Testis (tissue), 3 donors: ENCODE measurements around the gene GPER1. TPM values are rescaled to one million over a fixed set of nuclear protein-coding genes. Genes with fewer than 3 reads are reported as not detected.

Source experiments
- DNase-seq: peaks from one replicate; pipeline ENCODE4 v3.0.0-alpha.2; 2019
- H3K27ac ChIP-seq, 2 donors: fragments of 200-600 bp; sonication (generic); one replicate each; pipeline ENCODE4 v1.5.1; 2019
- H3K27me3 ChIP-seq: fragments of 200-600 bp; sonication (generic); one replicate; pipeline ENCODE4 v1.5.1; 2019
- H3K36me3 ChIP-seq: fragments of 200-600 bp; sonication (generic); one replicate; pipeline ENCODE4 v1.5.1; 2017; ENCODE audit warnings: low read depth; ENCODE audit errors: missing control alignments
- H3K4me1 ChIP-seq: fragments of 200-600 bp; sonication (generic); one replicate; pipeline ENCODE4 v1.5.1; 2019
- H3K4me3 ChIP-seq, 2 donors: fragments of 200-600 bp; sonication (generic); one replicate each; pipeline ENCODE4 v1.5.1; 2017 to 2019
- H3K9me3 ChIP-seq: fragments of 200-600 bp; sonication (generic); one replicate; pipeline ENCODE4 v1.5.1; 2017
- CTCF ChIP-seq, 3 experiments: fragments of 450-650 bp in 2 of 3; fragments of 200-600 bp in 1 of 3; sonication (generic) in 1 of 3; IDR thresholded peaks; one replicate each; pipeline ENCODE4 v1.5.1; 2016 to 2019; ENCODE audit warnings: antibody characterized with exemption in 3 of 3, mild to moderate bottlenecking in 2 of 3, moderate library complexity in 1 of 3
- POLR2A ChIP-seq: fragments of 450-650 bp; IDR thresholded peaks from one replicate; pipeline ENCODE4 v1.6.1; 2017; ENCODE audit warnings: antibody characterized with exemption, mild to moderate bottlenecking, moderate library complexity
- WGBS, 2 donors: methylation state at CpG; one replicate each; pipeline ENCODE4 v1.1.5; 2018; 5-methylcytosine and 5-hydroxymethylcytosine counted together
- intact Hi-C: fragments of 100-400 bp; cut with DNase I; formaldehyde crosslinking; loops from one replicate; pipeline ENCODE4 v1.15.1; 2023; ENCODE audit warnings: low total_unique reads
- polyA plus RNA-seq: library from polyadenylated mRNA; stranded (reverse); fragments of 350-450 nt; fragmentation: Illumina TruSeq; extraction: RNeasy Lipid Tissue Mini Kit (QIAGEN cat#74804); gene quantifications from one replicate; pipeline ENCODE4 v1.2.3, GENCODE V29; 2014; ENCODE audit warnings: low read depth, low replicate concordance; ENCODE audit not compliant: insufficient read depth
- total RNA-seq, 2 donors: library from RNA; depleted of rRNA; stranded (reverse); fragments of >200 nt; gene quantifications; one replicate each; pipeline ENCODE4 v1.2.3, GENCODE V29; 2016

GPER1 gene
- total and polyA plus RNA-seq, 3 donors from 2014 or later: 3.2 to 3.5 (median 3.4) TPM

- WGBS, 2 donors: 86 to 92% methylated on average over 3 of the region's 3 CpGs
- no peak overlapping the region for H3K4me3 ChIP-seq
- intact Hi-C loops: no loop called here
Observed at GRCh38 chr7:1111156-1111555, 23.2 kb downstream of the GPER1 start.

GRCh38 chr7:1112109-1112508, 24.2 kb downstream of the GPER1 start:
- Histone ChIP-seq H3K27me3 (no peaks in the 10 kb centered on the region), H3K9me3 (no peaks in the 10 kb centered on the region), H3K36me3 (no peaks in the 10 kb centered on the region), H3K4me1 (no peaks in the 10 kb centered on the region), H3K27ac (no peak overlapping the region), H3K4me3 (no peak overlapping the region)
- intact Hi-C loops: no loop called here
- no peak for TF ChIP-seq POLR2A
- TF ChIP-seq CTCF (IDR thresholded peaks at IDR 0.05): no peak
- 78 to 89% methylated on average over 7 to 9 of the region's 9 CpGs for WGBS, 2 donors
- DNase-seq: no peak

More at GRCh38 chr7:1111156-1111555, 23.2 kb downstream of the GPER1 start:
- H3K27me3 ChIP-seq: no peaks in the 10 kb centered on the region
- DNase-seq: no peak
- no peaks in the 10 kb centered on the region for H3K4me1 ChIP-seq
- TF ChIP-seq CTCF (IDR thresholded peaks at IDR 0.05) (no peak), POLR2A (no peak)
- no peaks in the 10 kb centered on the region for H3K9me3 ChIP-seq
- no peak overlapping the region for H3K27ac ChIP-seq
- H3K36me3 ChIP-seq: no peaks in the 10 kb centered on the region

- Histone ChIP-seq H3K4me3 (no peak overlapping the region), H3K4me1 (no peaks in the 10 kb centered on the region), H3K9me3 (no peaks in the 10 kb centered on the region), H3K27me3 (no peaks in the 10 kb centered on the region), H3K36me3 (no peaks in the 10 kb centered on the region), H3K27ac (no peak overlapping the region)
- TF ChIP-seq CTCF (IDR thresholded peaks at IDR 0.05): no peak
- no peak for TF ChIP-seq POLR2A
- intact Hi-C loops: no loop called here
- 88 to 92% methylated on average over 36 to 43 of the region's 43 CpGs for WGBS, 2 donors
- no peak for DNase-seq
Observed at GRCh38 chr7:1112625-1113547, 25.0 kb downstream of the GPER1 start.

DNA sequence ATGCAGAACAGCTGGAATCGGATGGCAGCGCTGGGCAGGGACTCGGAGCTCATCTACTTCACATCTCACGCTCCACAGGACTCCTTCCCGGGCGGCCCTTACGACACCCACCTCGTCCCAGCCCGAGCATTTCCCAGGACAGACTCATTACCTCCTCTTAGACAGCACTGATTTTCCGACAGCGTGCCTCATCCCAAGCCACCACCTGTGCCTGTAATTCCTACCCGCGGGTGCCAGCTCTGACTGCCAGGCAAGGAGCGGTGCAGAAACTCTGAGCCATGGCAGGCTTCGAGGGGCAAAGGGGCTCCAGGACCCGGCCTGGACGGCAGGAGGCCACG, 25.6 kb downstream of the GPER1 start:
- Histone ChIP-seq H3K4me1 (no peaks in the 10 kb centered on the region), H3K4me3 (no peak overlapping the region), H3K9me3 (no peaks in the 10 kb centered on the region), H3K27me3 (no peaks in the 10 kb centered on the region), H3K27ac (no peak overlapping the region), H3K36me3 (no peaks in the 10 kb centered on the region)
- TF ChIP-seq CTCF (IDR thresholded peaks at IDR 0.05): no peak
- intact Hi-C loops: no loop called here
- WGBS, 2 donors: 93 to 94% methylated on average over 15 to 18 of the region's 18 CpGs
- no peak for DNase-seq

- Histone ChIP-seq H3K27me3 (no peaks in the 10 kb centered on the region), H3K9me3 (no peaks in the 10 kb centered on the region), H3K4me3 (no peak overlapping the region), H3K27ac (no peak overlapping the region), H3K4me1 (no peaks in the 10 kb centered on the region), H3K36me3 (no peaks in the 10 kb centered on the region)
- DNase-seq: no peak
- WGBS, 2 donors: 90 to 96% methylated on average over 12 to 13 of the region's 13 CpGs
- TF ChIP-seq POLR2A: no peak
- TF ChIP-seq CTCF (IDR thresholded peaks at IDR 0.05): no peak
- intact Hi-C loops: no loop called here
Observed at GRCh38 chr7:1114088-1114487, 26.2 kb downstream of the GPER1 start.
